Left ventricle myocardium inferior (tissue), 1 donor: ENCODE measurements around the gene IQCE. TPM values are rescaled to one million over a fixed set of nuclear protein-coding genes. Genes with fewer than 3 reads are reported as not detected.
"Not testable (repeated sequence)": the region's sequence is repeated elsewhere in the genome, so short reads cannot be mapped to it uniquely, and the experiment has no call there.

Source experiments
- DNase-seq: peaks from one replicate; pipeline ENCODE4 v3.0.0-alpha.2; 2020
- H3K27ac ChIP-seq: fragments of 200-600 bp; replicated peaks from 2 replicates; pipeline ENCODE4 v1.8.0; 2021
- H3K27me3 ChIP-seq: fragments of 200-600 bp; 2 replicates; pipeline ENCODE4 v1.8.0; 2021; ENCODE audit warnings: low read depth
- H3K36me3 ChIP-seq: fragments of 200-600 bp; 2 replicates; pipeline ENCODE4 v1.8.0; 2021
- H3K4me1 ChIP-seq: fragments of 200-600 bp; 2 replicates; pipeline ENCODE4 v1.8.0; 2021
- H3K4me3 ChIP-seq: fragments of 200-600 bp; 2 replicates; pipeline ENCODE4 v1.8.0; 2021; ENCODE audit warnings: mild to moderate bottlenecking, moderate library complexity
- H3K9me3 ChIP-seq: fragments of 200-600 bp; replicated peaks from 2 replicates; pipeline ENCODE4 v1.8.0; 2021
- CTCF ChIP-seq: fragments of 200-600 bp; IDR thresholded peaks from 2 replicates; pipeline ENCODE4 v1.8.0; 2021; ENCODE audit warnings: antibody characterized with exemption, mild to moderate bottlenecking, borderline replicate concordance
- intact Hi-C: fragments of 100-400 bp; cut with micrococcal nuclease; formaldehyde crosslinking; loops from one replicate; pipeline ENCODE4 v1.11.0; 2022
- total RNA-seq: library from RNA; stranded (reverse); fragmentation: NEBNext Ultra II Directional; extraction: Animal tissue kit (Norgen Biotek cat#: 25700); gene quantifications from one replicate; pipeline ENCODE4 v1.2.1, GENCODE V29; 2021
- donor health status: DM: no; HTN: yes; CAD: no; lungs with severe emphysema.

IQCE gene
- total RNA-seq, 1 donor from 2014 or later = 11.5 TPM

GRCh38 chr7:2529161-2530070 lies 29.4 kb upstream of the IQCE start:
- no peak overlapping the region for H3K4me3 ChIP-seq
- H3K27me3 ChIP-seq = peaks cover 38% of the 10 kb centered on the region
- peak; percentile 73 for DNase-seq
- no peak for TF ChIP-seq CTCF
- peaks cover 24% of the 10 kb centered on the region for H3K36me3 ChIP-seq
- no peaks in the 10 kb centered on the region for H3K9me3 ChIP-seq
- peaks cover 62% of the 10 kb centered on the region for H3K4me1 ChIP-seq
- intact Hi-C loops = no loop called here
- peak overlapping the region; percentile 71 for H3K27ac ChIP-seq

- Histone ChIP-seq H3K4me1 (peaks cover 53% of the 10 kb centered on the region), H3K36me3 (peaks cover 19% of the 10 kb centered on the region), H3K27me3 (peaks cover 28% of the 10 kb centered on the region), H3K27ac (peak overlapping the region; percentile 71), H3K4me3 (no peak overlapping the region), H3K9me3 (no peaks in the 10 kb centered on the region)
- intact Hi-C loops = no loop called here
- no peak for TF ChIP-seq CTCF
- peak; percentile 44 for DNase-seq
These were observed 28.4 kb upstream of the IQCE start for GRCh38 chr7:2530071-2530987.

GRCh38 chr7:2530994-2531795 lies 27.6 kb upstream of the IQCE start:
- Histone ChIP-seq H3K27me3 (peaks cover 20% of the 10 kb centered on the region), H3K4me1 (peaks cover 49% of the 10 kb centered on the region), H3K36me3 (peaks cover 13% of the 10 kb centered on the region), H3K27ac (peak overlapping the region; percentile 71)
- intact Hi-C loops, H3K4me3 ChIP-seq, H3K9me3 ChIP-seq, DNase-seq: not testable (repeated sequence)

DNA sequence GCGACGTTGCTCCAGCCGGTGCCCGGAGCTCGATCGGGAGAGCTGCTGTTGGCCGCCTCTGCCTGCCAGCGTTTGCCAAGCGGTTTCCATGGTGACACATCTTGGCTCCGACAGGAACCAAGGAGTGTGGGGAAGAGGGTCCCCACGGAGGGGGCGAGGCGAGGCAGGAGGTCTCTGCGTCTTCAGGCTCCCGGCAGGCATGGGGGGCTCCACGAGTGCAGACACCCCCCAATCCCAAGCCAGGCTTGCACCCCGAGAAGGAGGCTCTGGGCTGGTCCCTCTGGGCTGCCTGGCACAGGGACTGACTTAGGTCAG lies 27.0 kb upstream of the IQCE start:
- H3K27ac ChIP-seq, DNase-seq, H3K4me3 ChIP-seq, H3K36me3 ChIP-seq, intact Hi-C loops, H3K9me3 ChIP-seq: not testable (repeated sequence)
- peaks cover 49% of the 10 kb centered on the region for H3K4me1 ChIP-seq
- H3K27me3 ChIP-seq = peaks cover 15% of the 10 kb centered on the region

DNA sequence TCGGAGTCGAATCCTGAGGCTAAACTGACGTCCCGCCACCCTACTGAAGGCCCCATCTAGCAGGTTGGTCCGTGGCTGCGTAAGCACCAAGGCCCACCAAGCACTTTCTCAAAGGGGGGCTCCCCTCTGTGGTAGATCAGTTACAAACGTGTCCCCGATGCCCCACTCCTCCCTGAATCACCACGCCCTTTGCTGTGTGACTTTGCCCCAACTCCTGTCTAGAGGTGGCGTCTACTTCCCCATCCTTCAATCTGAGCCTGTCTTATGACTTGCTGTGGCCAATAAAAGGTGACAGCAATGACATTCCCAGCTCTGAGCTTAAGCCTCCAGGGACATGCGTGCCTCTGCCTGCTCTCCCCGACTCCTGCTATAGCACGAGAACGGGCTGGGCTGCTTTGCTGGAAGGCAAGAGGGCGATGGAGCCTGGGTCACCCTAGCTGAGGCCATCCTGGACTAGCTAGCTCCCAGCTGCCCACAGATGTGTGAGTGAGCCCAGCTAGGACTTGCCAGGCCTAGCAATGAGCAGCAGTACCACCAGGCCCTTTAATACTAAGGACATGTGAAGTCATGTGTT lies 26.5 kb upstream of the IQCE start:
- Histone ChIP-seq H3K4me1 (peaks cover 44% of the 10 kb centered on the region), H3K27me3 (peaks cover 10% of the 10 kb centered on the region)
- DNase-seq, H3K4me3 ChIP-seq, H3K36me3 ChIP-seq, H3K9me3 ChIP-seq, H3K27ac ChIP-seq, intact Hi-C loops: not testable (repeated sequence)

- H3K9me3 ChIP-seq, H3K36me3 ChIP-seq, H3K4me3 ChIP-seq, intact Hi-C loops, H3K27ac ChIP-seq, DNase-seq: not testable (repeated sequence)
- Histone ChIP-seq H3K4me1 (peaks cover 39% of the 10 kb centered on the region), H3K27me3 (peaks cover 10% of the 10 kb centered on the region)
These were observed 26.0 kb upstream of the IQCE start for GRCh38 chr7:2532816-2533215.

GRCh38 chr7:2533566-2533965 lies 25.2 kb upstream of the IQCE start:
- H3K9me3 ChIP-seq, H3K4me3 ChIP-seq, DNase-seq, H3K36me3 ChIP-seq, H3K27ac ChIP-seq, intact Hi-C loops: not testable (repeated sequence)
- H3K27me3 ChIP-seq = peaks cover 10% of the 10 kb centered on the region
- H3K4me1 ChIP-seq = peaks cover 32% of the 10 kb centered on the region

GRCh38 chr7:2534214-2534613 lies 24.6 kb upstream of the IQCE start:
- Histone ChIP-seq H3K4me1 (peaks cover 26% of the 10 kb centered on the region), H3K27me3 (peaks cover 10% of the 10 kb centered on the region), H3K36me3 (peaks cover 16% of the 10 kb centered on the region)
- H3K9me3 ChIP-seq, intact Hi-C loops, H3K4me3 ChIP-seq, H3K27ac ChIP-seq, DNase-seq: not testable (repeated sequence)

- H3K4me3 ChIP-seq, intact Hi-C loops: not testable (repeated sequence)
- H3K36me3 ChIP-seq = peaks cover 33% of the 10 kb centered on the region
These were observed 22.7 kb upstream of the IQCE start for GRCh38 chr7:2535872-2536627.

More at GRCh38 chr7:2535872-2536627, 22.7 kb upstream of the IQCE start:
- H3K4me1 ChIP-seq, H3K27ac ChIP-seq, DNase-seq, H3K9me3 ChIP-seq, H3K27me3 ChIP-seq: not testable (repeated sequence)
